HCT116 (cell line): ENCODE data around the gene TVP23A. TPM values are rescaled to one million over a fixed set of nuclear protein-coding genes. Genes with fewer than 3 reads are reported as not detected.

ENCODE experiments used
- ATAC-seq: fragments of 200-7000 bp; cut with Tn5 transposase; 2 replicates; pipeline ENCODE4 v1.9.1; 2020; ENCODE audit warnings: mild to moderate bottlenecking, moderate library complexity
- BruUV-seq: library from RNA; stranded (reverse); fragments of 400-500 nt; replicated peaks from 2 replicates; lab custom pipeline; 2021; lab: Mats Ljungman, UMichigan
- CTCF ChIA-PET: fragments of 300-600 bp; sonication (Branson Sonifier 250); formaldehyde crosslinking; loops from one replicate; lab custom pipeline; 2021; ENCODE audit warnings: antibody characterized with exemption; lab: Charles Lee
- POLR2A ChIA-PET: fragments of 300-600, 350-600 bp; sonication (Branson Sonifier 250); formaldehyde crosslinking; loops from one replicate; lab custom pipeline; 2021; ENCODE audit warnings: antibody characterized with exemption; lab: Charles Lee
- RAD21 ChIA-PET, 2 experiments: fragments of 300-600 bp; sonication (Branson Sonifier 250); formaldehyde crosslinking; loops; one replicate each; lab custom pipeline; 2023; ENCODE audit warnings: low total read pairs in 2 of 2; ENCODE audit not compliant: uncharacterized antibody in 2 of 2, unreplicated experiment in 2 of 2, low non-redundant PET in 1 of 2; lab: Charles Lee
- DNase-seq: peaks from one replicate; pipeline ENCODE4 v3.0.0-alpha.2; 2010; ENCODE audit warnings: low read depth, low spot score
- H2AFZ ChIP-seq: fragments of 200-600 bp; shearing (Covaris generic), sonication (generic); 2 replicates; pipeline ENCODE4 v1.6.1; 2017; ENCODE audit warnings: low read depth, mixed run types, mixed read lengths, antibody characterized with exemption, low read length; ENCODE audit not compliant: poor library complexity, severe bottlenecking
- H3K27ac ChIP-seq: 2 replicates; pipeline ENCODE4 v1.5.1; 2012; ENCODE audit warnings: low read depth, low read length
- H3K27me3 ChIP-seq: fragments of 200-600 bp; sonication (generic); 2 replicates; pipeline ENCODE4 v1.6.1; 2016; ENCODE audit warnings: mixed run types, low read length, mixed read lengths; ENCODE audit not compliant: insufficient read depth
- H3K36me3 ChIP-seq, 2 experiments: fragments of 200-500 bp in 1 of 2; fragments of 200-600 bp in 1 of 2; sonication (Bioruptor generic) in 1 of 2; sonication (generic) in 1 of 2; 2 replicates each; pipeline versions ENCODE4 v1.5.1 to v1.6.1; 2014 to 2016; ENCODE audit warnings: low read length in 2 of 2, inconsistent platforms in 1 of 2, mixed read lengths in 1 of 2, mixed run types in 1 of 2; ENCODE audit not compliant: insufficient read depth in 2 of 2, control insufficient read depth in 1 of 2
- H3K4me1 ChIP-seq, 2 experiments: fragments of 200-600 bp in 1 of 2; sonication (generic) in 1 of 2; 2 replicates each; pipeline versions ENCODE4 v1.5.1 to v1.6.1; 2012 to 2017; ENCODE audit warnings: low read length in 2 of 2, inconsistent platforms in 1 of 2, mild to moderate bottlenecking in 1 of 2, mixed read lengths in 1 of 2, mixed run types in 1 of 2, moderate library complexity in 1 of 2; ENCODE audit not compliant: insufficient read depth in 2 of 2, control insufficient read depth in 1 of 2
- H3K4me2 ChIP-seq: fragments of 200-600 bp; sonication (generic); 2 replicates; pipeline ENCODE4 v1.6.1; 2017; ENCODE audit warnings: mixed run types, low read length, mixed read lengths
- H3K4me3 ChIP-seq, 2 experiments: fragments of 200-600 bp in 1 of 2; sonication (generic) in 1 of 2; replicated peaks in 1 of 2; 2 replicates each; pipeline ENCODE4 v1.5.1; 2011 to 2016; ENCODE audit warnings: low read length in 2 of 2, control low read depth in 1 of 2, low read depth in 1 of 2, mild to moderate bottlenecking in 1 of 2, mixed read lengths in 1 of 2, mixed run types in 1 of 2
- H3K79me2 ChIP-seq: fragments of 200-600 bp; sonication (generic); 2 replicates; pipeline ENCODE4 v1.6.1; 2017; ENCODE audit warnings: mild to moderate bottlenecking, mixed run types, low read length, moderate library complexity, mixed read lengths; ENCODE audit not compliant: insufficient read depth
- H3K9ac ChIP-seq: fragments of 200-600 bp; sonication (generic); 2 replicates; pipeline ENCODE4 v1.6.1; 2016; ENCODE audit warnings: low read length, mixed read lengths
- H3K9me2 ChIP-seq: fragments of 200-600 bp; sonication (generic), shearing (Covaris generic); 2 replicates; pipeline ENCODE4 v1.6.1; 2017; ENCODE audit warnings: mixed run types, mild to moderate bottlenecking, moderate library complexity; ENCODE audit not compliant: insufficient read depth
- H3K9me3 ChIP-seq, 2 experiments: fragments of 200-500 bp in 1 of 2; fragments of 200-600 bp in 1 of 2; sonication (Bioruptor generic) in 1 of 2; sonication (generic) in 1 of 2; 2 replicates each; pipeline ENCODE4 v1.6.1; 2014 to 2017; ENCODE audit warnings: low read length in 2 of 2, mixed read lengths in 2 of 2, inconsistent platforms in 1 of 2, low read depth in 1 of 2, mild to moderate bottlenecking in 1 of 2, mixed run types in 1 of 2, moderate library complexity in 1 of 2; ENCODE audit not compliant: control insufficient read depth in 1 of 2, insufficient read depth in 1 of 2
- H4K20me1 ChIP-seq: fragments of 200-600 bp; sonication (generic), shearing (Covaris generic); 2 replicates; pipeline ENCODE4 v1.6.1; 2017; ENCODE audit warnings: mixed run types, mild to moderate bottlenecking, moderate library complexity; ENCODE audit not compliant: insufficient read depth
- CEBPB ChIP-seq: IDR thresholded peaks from 2 replicates; pipeline ENCODE4 v1.6.1; 2012; ENCODE audit warnings: low read depth
- EGR1 ChIP-seq: IDR thresholded peaks from 2 replicates; pipeline ENCODE4 v1.6.1; 2012; ENCODE audit warnings: low read depth
- ELF1 ChIP-seq: IDR thresholded peaks from 2 replicates; pipeline ENCODE4 v1.6.1; 2012; ENCODE audit warnings: low read depth, borderline replicate concordance
- EZH2 ChIP-seq: fragments of 200-600 bp; sonication (generic); IDR thresholded peaks from 2 replicates; pipeline ENCODE4 v1.6.1; 2017; ENCODE audit warnings: antibody characterized with exemption, mixed run types
- EZH2phosphoT487 ChIP-seq: fragments of 200-600 bp; IDR thresholded peaks from 2 replicates; pipeline ENCODE4 v1.6.1; 2018; ENCODE audit warnings: antibody characterized with exemption, borderline replicate concordance
- FOSL1 ChIP-seq: IDR thresholded peaks from 2 replicates; pipeline ENCODE4 v1.6.1; 2012; ENCODE audit warnings: low read depth
- JUND ChIP-seq: IDR thresholded peaks from 2 replicates; pipeline ENCODE4 v1.6.1; 2012
- POLR2A ChIP-seq: IDR thresholded peaks from 2 replicates; pipeline ENCODE4 v1.7.0; 2011; ENCODE audit warnings: borderline replicate concordance; ENCODE audit not compliant: insufficient read depth, insufficient read length; ENCODE audit errors: extremely low read depth
- POLR2AphosphoS5 ChIP-seq: IDR thresholded peaks from 2 replicates; pipeline ENCODE4 v1.6.1; 2011; ENCODE audit warnings: mild to moderate bottlenecking, low read depth, low read length, moderate library complexity
- RAD21 ChIP-seq: IDR thresholded peaks from 2 replicates; pipeline ENCODE4 v1.6.1; 2012; ENCODE audit warnings: low read depth, mild to moderate bottlenecking
- SIN3A ChIP-seq: IDR thresholded peaks from 2 replicates; pipeline ENCODE4 v1.6.1; 2012; ENCODE audit warnings: low read depth
- SRF ChIP-seq: IDR thresholded peaks from 2 replicates; pipeline ENCODE4 v1.6.1; 2012; ENCODE audit warnings: low read depth
- TCF7L2 ChIP-seq: IDR thresholded peaks from 2 replicates; pipeline ENCODE4 v1.7.0; 2011; ENCODE audit warnings: borderline replicate concordance, inconsistent platforms; ENCODE audit not compliant: insufficient read depth, insufficient read length; ENCODE audit errors: extremely low read depth
- ZFX ChIP-seq: fragments of 450-650 bp; IDR thresholded peaks from 2 replicates; pipeline ENCODE4 v1.6.1; 2017
- ZNF274 ChIP-seq: fragments of 200-500 bp; sonication (Bioruptor generic); IDR thresholded peaks from 2 replicates; pipeline ENCODE4 v1.6.1; 2014; ENCODE audit warnings: mild to moderate bottlenecking, low read depth, low read length, inconsistent platforms
- intact Hi-C: fragments of 100-400 bp; cut with micrococcal nuclease; formaldehyde crosslinking; loops from 2 replicates; pipeline ENCODE4 v1.10.0; 2022
- total RNA-seq: library from RNA; stranded (reverse); gene quantifications from one replicate; pipeline ENCODE4 v1.2.1, GENCODE V29; 2021; ENCODE audit not compliant: unreplicated experiment
- TF ChIP-seq, protein P1 (sequence below): IDR thresholded peaks from 2 replicates; pipeline ENCODE4 v1.6.1; 2012; ENCODE audit warnings: low read depth
- TF ChIP-seq, protein P2 (sequence below): IDR thresholded peaks from 2 replicates; pipeline ENCODE4 v1.6.1; 2012
- TF ChIP-seq, protein P3 (sequence below): IDR thresholded peaks from 2 replicates; pipeline ENCODE4 v1.6.1; 2012
- TF ChIP-seq, protein P4 (sequence below): IDR thresholded peaks from 2 replicates; pipeline ENCODE4 v1.6.1; 2011; ENCODE audit warnings: mild to moderate bottlenecking, low read length, moderate library complexity; ENCODE audit not compliant: insufficient replicate concordance; ENCODE audit errors: extremely low read depth

The TVP23A gene
- total RNA-seq, 1 experiment from 2014 or later: not detected

DNA sequence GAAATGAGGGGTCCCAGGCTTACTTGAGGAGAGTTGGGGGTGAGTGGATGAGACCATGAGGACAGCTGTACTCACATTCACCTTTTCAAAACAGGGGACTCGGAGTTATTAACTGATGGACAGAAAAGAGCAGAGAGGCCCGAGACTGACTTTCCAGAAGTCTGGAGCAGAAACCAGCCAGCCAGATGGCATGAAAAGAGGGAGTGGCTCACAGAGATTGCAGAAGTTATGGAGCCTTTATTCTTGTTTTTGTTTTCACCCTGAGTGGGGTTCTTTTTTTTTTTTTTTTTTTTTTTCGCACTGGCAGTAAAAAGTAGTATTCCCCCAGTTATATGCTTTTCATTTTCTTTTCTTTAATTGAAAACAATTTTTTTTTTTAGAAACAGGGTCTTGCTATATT, 18.9 kb downstream of the TVP23A start:
- H3K4me2 ChIP-seq: no peak overlapping the region
- BruUV-seq: no TSS peak
- H4K20me1 ChIP-seq: no peaks in the 10 kb centered on the region
- no peaks in the 10 kb centered on the region for H3K36me3 ChIP-seq
- ChIA-PET RAD21 (no interaction called here), CTCF (no interaction called here), POLR2A (no interaction called here)
- no peaks in the 10 kb centered on the region for H3K79me2 ChIP-seq
- H3K27me3 ChIP-seq: no peaks in the 10 kb centered on the region
- no peaks in the 10 kb centered on the region for H3K9me2 ChIP-seq
- H3K4me1 ChIP-seq: no peaks in the 10 kb centered on the region
- DNase-seq: no peak
- no peaks in the 10 kb centered on the region for H3K9me3 ChIP-seq
- H3K9ac ChIP-seq: no peak overlapping the region
- no peak overlapping the region for H2AFZ ChIP-seq
- no peak for ATAC-seq
- TF ChIP-seq, protein P1, sequence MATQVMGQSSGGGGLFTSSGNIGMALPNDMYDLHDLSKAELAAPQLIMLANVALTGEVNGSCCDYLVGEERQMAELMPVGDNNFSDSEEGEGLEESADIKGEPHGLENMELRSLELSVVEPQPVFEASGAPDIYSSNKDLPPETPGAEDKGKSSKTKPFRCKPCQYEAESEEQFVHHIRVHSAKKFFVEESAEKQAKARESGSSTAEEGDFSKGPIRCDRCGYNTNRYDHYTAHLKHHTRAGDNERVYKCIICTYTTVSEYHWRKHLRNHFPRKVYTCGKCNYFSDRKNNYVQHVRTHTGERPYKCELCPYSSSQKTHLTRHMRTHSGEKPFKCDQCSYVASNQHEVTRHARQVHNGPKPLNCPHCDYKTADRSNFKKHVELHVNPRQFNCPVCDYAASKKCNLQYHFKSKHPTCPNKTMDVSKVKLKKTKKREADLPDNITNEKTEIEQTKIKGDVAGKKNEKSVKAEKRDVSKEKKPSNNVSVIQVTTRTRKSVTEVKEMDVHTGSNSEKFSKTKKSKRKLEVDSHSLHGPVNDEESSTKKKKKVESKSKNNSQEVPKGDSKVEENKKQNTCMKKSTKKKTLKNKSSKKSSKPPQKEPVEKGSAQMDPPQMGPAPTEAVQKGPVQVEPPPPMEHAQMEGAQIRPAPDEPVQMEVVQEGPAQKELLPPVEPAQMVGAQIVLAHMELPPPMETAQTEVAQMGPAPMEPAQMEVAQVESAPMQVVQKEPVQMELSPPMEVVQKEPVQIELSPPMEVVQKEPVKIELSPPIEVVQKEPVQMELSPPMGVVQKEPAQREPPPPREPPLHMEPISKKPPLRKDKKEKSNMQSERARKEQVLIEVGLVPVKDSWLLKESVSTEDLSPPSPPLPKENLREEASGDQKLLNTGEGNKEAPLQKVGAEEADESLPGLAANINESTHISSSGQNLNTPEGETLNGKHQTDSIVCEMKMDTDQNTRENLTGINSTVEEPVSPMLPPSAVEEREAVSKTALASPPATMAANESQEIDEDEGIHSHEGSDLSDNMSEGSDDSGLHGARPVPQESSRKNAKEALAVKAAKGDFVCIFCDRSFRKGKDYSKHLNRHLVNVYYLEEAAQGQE: no peak
- TF ChIP-seq POLR2AphosphoS5: no peak
- no peak for TF ChIP-seq JUND
- no peak for TF ChIP-seq POLR2A
- TF ChIP-seq, protein P2, sequence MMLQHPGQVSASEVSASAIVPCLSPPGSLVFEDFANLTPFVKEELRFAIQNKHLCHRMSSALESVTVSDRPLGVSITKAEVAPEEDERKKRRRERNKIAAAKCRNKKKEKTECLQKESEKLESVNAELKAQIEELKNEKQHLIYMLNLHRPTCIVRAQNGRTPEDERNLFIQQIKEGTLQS: no peak
- TF ChIP-seq, protein P3, sequence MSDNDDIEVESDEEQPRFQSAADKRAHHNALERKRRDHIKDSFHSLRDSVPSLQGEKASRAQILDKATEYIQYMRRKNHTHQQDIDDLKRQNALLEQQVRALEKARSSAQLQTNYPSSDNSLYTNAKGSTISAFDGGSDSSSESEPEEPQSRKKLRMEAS: no peak
- no peak for TF ChIP-seq ZNF274
- TF ChIP-seq, protein P4, sequence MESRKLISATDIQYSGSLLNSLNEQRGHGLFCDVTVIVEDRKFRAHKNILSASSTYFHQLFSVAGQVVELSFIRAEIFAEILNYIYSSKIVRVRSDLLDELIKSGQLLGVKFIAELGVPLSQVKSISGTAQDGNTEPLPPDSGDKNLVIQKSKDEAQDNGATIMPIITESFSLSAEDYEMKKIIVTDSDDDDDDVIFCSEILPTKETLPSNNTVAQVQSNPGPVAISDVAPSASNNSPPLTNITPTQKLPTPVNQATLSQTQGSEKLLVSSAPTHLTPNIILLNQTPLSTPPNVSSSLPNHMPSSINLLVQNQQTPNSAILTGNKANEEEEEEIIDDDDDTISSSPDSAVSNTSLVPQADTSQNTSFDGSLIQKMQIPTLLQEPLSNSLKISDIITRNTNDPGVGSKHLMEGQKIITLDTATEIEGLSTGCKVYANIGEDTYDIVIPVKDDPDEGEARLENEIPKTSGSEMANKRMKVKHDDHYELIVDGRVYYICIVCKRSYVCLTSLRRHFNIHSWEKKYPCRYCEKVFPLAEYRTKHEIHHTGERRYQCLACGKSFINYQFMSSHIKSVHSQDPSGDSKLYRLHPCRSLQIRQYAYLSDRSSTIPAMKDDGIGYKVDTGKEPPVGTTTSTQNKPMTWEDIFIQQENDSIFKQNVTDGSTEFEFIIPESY: no peak
- TF ChIP-seq TCF7L2: no peak
- TF ChIP-seq SRF: no peak
- TF ChIP-seq EZH2phosphoT487: no peak
- no peak for TF ChIP-seq ZFX
- TF ChIP-seq FOSL1: no peak
- TF ChIP-seq EGR1: no peak
- TF ChIP-seq SIN3A: no peak
- no peak for TF ChIP-seq RAD21
- TF ChIP-seq EZH2: no peak
- TF ChIP-seq ELF1: no peak
- TF ChIP-seq CEBPB: no peak
- no peak overlapping the region for H3K27ac ChIP-seq
- no peak overlapping the region for H3K4me3 ChIP-seq
- intact Hi-C loops: loop anchor here (10.0 kb wide), 1 partner anchor 115 kb away; no protein-coding TSS in a partner anchor
